AG08395 (cell line): ENCODE measurements around the gene ZNF473.
"Not testable (repeated sequence)": the region's sequence is repeated elsewhere in the genome, so short reads cannot be mapped to it uniquely, and the experiment has no call there.

Experiments
- DNase-seq: peaks from one replicate; pipeline ENCODE4 v3.0.0; 2012; ENCODE audit warnings: mixed read lengths, low spot score

The ZNF473 gene

DNA sequence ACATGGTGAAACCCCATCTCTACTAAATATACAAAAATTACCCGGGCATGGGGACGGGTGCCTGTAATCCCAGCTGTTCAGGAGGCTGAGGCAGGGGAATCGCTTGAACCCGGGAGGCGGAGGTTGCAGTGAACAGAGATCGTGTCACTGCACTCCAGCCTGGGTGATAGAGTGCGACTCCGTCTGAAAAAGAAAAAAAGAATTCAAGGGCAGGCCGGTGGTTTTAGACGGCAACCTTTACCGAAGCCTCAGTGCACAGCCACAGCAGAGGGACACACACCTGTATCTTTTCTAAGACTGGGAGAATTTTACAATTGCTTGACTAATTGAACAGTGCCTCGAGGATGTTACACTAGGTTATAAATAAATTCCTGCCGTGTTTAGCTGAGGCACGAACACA lies 73.9 kb downstream of the ZNF473 start:
- not testable (repeated sequence) for DNase-seq

- DNase-seq, result not testable (repeated sequence)
These were observed 75.1 kb downstream of the ZNF473 start for GRCh38 chr19:50100946-50101345.
